HG02678 (cell line): ENCODE measurements around the gene TXLNG.
"Not testable (repeated sequence)": the region's sequence is repeated elsewhere in the genome, so short reads cannot be mapped to it uniquely, and the experiment has no call there.

Source experiments
- ATAC-seq: cut with Tn5 transposase; IDR thresholded peaks from one replicate; pipeline ENCODE4 v1.9.1; 2021; ENCODE audit warnings: mild to moderate bottlenecking, moderate library complexity; ENCODE audit not compliant: unreplicated experiment

Gene TXLNG

DNA sequence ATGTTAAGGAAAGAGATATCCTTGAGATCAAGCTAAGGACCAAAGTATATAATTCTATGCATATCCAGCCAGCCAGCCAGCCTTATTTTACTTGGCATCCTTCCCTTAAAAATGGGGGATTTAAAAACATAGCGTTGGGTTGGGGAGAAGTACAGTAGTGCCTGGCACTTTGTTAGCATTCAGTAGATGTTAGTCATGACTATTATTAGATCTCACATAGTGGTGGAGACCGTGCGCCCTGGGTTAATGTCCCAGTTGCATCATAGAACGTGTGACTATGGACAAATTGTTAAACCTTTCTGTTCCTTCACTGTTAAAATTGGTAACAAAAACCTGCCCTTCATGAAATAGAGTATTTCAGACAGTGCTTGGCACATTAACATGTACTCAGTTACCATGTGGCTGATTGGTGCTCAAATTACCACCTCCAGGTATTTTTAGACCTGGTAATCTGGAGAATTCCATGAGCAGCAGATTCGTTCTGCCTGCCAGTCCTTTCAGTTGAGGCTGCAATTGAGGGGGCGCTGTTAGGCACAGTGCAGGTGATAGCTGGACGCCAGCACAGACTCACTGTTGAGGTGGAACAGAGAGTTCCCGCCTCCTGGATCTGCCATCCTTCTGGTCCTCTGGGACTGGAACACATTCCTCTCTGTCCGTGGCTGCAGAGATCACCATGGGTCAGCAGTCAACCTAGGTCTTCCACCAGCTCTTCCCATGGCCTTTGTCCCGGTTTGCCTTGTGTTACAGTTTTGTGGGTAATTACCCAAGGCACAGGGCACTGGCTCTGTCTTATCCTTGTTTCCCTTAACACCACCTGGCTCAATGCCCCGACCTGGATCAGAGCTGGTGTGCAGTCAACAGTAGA, 52.2 kb downstream of the TXLNG start:
- no peak for ATAC-seq

DNA sequence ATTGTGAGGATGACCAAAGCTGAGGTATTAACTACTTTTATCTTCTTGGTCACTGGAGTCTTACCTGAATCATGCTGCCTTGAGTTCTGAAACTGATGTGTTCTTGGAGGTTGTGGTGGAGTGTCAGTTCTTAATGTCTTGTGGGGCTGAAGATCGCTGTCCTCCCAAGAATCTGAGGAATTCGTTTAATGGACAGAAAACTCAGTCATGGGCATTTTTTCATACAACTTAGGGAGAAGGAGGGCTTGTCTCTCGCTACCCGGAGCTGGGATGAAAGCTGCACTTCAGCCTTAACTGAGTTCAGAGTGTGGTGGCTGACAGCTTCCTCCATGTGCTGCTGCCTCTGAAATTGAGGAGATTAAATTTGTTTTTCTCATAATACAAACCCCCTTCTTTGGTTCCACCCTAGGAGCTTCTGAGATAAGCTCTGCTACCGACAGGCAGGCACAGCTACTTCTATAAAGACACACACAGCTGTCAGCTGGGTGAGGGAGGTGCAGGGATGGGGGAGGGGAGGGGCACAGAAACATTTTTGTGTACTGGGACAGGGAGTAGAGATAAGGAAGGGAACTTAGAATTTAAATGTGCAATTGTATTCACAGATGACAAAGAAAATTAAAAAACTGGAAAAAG, 53.1 kb downstream of the TXLNG start:
- no peak for ATAC-seq

DNA sequence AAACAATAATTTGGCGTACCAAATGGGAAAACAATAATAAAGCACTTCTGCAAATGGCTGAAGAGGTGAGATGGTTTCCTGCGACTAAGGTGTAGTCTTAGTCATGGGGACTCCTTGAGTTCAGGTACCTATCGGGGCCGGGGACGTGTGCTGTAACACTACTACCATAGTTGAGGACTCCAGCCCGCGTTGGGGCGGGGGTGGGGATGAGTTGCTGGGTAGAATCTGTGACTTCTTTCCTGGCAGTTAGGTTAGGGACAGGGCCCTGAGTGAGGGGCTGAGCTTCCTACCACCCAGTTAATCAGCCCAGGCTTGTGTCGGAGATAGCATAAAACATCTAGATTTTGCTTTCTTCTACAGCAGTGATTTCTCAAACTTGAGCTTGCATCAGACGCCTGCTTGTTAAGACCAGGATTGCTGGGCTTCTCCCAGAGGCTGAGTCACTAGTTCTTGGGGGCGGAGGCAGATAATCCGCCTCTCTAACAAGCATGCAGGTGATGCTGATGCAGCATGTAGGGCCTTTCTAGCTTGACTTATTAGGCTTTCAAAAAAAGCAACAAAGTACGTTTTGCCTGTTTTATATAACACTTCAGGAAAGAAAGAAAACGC, 53.7 kb downstream of the TXLNG start:
- no peak for ATAC-seq

DNA sequence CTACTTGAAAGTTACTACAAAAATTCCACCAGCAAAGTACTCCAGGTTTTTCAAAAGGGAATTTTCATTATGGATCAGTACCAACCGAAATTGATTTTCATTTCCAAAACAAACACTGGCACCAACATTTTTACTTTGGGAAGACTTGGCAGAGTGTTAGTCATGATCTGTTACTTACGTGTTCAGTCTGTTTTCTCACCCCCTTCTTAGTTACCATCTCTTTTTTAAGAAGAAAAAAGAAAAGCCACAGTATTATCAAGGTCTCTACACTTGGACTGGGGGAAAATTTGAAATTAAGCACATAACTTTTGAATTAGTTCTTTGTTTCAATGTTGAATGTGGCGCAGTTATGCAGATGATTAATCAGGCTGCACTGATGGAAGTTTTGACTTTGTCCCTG, 56.4 kb downstream of the TXLNG start:
- no peak for ATAC-seq

DNA sequence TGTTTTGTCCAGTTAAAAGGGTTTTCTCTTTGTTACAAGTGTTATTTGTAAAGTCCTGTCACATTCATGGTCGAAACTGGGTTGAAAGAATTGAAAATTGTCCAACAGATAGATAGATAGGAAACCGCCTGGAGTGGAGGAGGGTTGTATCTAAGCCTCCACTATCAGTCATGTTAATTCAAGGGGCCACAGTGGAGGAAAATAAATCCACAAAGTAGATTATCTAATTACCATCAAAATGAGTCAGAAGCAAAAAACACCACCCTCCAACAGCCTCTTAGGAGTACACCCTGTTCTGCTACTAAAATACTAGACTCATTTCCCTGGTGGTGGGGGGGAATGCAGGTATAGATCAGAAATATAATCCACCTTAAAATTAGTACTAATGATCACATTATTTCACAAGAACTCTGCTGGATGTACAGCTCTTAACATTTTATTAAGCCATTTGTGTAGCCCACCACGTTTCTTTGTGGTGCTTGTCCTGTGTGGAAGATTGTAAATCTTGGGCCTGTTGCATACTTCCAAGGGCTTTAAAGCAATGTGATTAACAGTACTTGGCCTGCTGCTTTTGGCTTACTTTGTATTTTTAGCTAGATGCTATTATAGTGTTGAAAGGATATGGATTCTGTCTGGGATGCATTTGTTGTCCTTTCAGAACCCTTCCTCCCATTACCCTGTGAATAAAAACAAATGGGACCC, 57.1 kb downstream of the TXLNG start:
- ATAC-seq = no peak

DNA sequence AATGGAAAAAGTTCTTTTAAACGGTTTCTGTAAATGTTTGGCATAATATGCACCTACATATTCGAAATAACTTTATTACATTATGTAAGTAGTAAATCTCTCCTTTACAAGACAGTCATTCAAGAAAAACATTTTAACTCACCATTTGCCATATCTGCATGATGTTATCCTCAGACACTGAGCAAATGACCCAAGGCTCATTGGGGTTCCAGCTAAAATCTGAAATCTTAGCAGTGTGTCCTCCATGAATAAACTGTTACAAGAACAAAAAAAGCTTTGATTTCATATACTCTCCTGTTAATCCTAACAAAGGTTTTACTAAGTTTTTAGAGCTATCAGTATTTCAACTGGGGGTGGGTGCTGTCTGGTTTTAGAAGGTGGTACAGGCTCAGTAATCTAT, 59.4 kb downstream of the TXLNG start:
- ATAC-seq = no peak

DNA sequence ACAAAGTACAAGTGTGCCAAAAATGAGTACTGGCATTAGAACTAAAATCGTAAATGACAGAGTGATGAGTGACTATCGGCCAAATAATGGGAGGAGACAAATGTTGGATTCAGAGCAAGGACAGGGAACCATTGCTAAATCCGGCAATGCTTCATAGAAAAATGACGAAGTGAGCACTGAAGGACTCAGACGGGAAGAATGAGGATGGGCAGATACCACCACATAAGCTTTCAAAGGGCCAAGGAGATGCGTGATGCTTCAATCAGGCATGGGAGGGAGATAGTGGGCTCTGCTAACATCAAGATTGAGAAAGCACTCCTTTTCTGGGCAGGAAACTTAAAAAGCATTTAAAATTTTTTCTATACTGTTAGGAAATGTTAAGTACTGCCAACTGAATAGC, 62.3 kb downstream of the TXLNG start:
- ATAC-seq = no peak

DNA sequence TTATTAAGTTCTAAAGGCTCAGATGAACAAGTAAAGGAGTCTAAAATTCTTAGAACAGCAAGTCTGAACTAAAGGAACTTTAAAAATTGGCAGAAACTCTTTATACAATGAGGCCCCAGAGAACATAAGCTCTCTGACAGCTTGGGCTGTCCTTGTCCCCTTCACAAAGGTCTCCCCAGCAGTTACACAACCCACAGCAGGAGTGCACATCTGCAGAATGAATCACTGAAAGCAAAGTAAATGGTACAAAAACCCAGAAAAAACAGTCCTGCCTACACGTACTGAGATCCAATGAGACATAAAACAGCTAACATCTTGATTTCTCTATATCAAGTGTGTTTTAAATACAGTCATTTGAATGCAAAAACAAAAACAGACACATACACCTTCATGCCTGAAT, 65.2 kb downstream of the TXLNG start:
- ATAC-seq = no peak

DNA sequence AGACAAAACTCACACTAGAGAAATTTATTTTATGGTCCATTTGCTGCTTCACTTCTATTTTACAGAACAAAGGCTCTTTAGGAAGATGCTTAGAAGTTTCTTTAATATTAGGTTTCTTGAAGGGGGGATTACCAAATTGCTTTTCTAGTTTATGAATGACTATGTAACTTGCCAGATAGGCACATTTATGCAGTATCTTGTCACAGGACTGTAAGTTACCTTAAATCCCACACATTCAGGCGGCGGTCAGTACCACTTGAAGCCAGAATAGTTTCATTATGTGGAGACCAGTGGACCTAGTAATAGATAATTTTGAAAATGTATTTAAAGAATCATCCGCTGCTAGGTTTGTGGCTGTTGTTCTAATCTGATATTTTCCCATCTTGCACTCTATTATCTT, 65.6 kb downstream of the TXLNG start:
- ATAC-seq = no peak

DNA sequence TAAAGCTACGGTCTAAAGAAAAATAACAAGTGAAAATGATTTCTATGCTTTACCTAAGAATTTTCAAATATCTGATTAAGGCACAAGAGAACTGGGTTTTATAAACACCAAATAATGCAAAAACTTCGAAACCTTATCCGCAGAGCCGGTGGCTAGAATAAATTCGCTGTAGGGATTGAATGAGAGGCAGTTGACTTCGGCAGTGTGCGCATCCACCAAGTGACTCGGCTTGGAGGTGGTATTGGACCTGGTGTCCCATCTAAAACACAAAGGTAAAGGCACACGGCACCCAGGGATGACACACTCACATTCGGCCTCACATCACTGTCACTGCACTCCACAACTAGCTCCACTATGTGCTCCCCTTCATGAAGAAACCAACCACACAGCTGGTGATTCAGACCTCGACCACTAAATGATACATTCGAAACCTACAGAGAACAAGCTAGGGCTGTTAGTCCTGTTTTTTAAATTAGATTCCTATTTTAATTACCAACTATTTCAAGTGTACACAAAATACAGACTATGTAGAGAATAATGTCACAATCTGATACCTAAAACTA, 66.4 kb downstream of the TXLNG start:
- ATAC-seq = no peak

DNA sequence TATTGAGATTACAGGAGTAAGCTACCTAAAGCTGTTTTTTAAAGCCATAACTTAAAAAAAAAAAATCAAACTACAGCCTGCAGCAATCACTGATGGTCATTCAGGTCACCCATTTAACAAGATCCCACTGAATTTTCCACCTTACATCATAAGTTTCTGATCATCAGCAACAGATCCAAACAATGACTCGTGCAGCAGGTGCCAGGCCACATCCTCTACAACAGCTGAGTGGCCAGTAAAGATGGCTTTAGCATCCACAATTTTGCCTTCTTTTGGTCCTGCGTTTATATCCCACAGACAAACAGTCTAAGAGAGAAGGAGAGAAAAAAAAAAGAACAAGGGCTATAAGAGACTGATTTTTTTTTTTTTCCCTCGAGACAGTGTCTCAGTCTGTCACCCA, 67.3 kb downstream of the TXLNG start:
- no peak for ATAC-seq

DNA sequence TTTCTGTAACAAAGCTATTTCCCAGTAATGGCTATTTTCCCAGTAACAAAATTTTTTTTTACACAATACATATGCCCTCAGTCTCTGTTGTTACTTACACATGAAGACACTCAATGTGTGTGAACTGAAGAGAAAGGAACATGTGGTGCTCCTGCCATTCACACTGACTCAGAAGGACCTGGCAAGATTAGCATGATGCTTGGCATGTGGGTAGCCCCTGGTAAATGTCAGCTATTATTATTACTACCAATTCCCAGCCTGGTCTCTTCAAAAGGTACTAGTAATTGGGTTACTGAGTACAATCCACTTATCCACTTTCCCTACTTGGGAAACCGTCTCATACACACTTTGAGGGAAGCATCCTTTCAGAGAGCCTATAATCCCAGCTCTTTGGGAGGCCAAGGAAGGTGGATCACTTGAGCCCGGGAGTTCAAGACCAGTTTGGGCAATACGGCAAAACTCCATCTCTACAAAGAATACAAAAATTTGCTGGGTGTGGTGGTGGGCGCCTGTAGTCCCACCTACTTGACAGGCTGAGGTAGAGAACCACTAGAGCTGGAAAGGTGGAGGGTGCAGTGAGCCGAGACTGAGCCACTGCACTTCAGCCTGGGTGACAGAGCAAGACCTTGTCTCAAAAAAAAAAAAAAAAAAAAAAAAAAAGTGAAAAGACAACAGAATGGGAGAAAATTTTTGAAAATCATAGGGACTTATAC, 69.3 kb downstream of the TXLNG start:
- no peak for ATAC-seq

DNA sequence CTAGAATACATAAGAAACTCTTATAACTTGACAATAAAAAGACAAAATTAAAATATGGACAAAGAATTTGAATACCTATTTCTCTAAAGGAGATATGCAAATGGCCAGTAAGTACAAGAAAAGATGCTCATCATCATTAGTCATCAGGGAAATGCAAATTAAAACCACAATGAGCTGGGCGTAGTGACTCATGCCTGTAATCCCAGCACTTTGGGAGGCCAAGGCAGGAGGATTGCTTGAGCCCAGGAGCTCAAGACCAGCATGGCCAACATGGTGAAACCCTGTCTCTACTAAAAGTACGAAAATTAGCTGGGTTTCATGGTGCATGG, 69.8 kb downstream of the TXLNG start:
- ATAC-seq = not testable (repeated sequence)

DNA sequence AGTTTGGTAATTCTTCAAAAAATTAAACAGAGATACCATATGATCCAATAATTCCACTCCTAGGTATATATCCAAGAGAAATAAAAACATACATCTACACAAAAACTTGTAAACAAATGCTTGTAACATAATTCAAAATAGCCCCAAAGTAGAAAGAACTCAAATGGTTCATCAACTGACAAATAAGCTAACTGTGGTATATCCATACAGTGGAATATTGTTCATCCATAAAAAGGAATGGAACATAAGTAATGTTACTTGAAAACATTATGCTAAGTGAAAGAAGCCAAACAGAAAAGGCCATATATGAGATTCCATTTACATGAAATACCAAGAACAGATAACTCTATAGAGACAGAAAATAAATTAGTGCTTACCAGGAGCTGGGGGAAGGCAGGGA, 70.5 kb downstream of the TXLNG start:
- no peak for ATAC-seq

DNA sequence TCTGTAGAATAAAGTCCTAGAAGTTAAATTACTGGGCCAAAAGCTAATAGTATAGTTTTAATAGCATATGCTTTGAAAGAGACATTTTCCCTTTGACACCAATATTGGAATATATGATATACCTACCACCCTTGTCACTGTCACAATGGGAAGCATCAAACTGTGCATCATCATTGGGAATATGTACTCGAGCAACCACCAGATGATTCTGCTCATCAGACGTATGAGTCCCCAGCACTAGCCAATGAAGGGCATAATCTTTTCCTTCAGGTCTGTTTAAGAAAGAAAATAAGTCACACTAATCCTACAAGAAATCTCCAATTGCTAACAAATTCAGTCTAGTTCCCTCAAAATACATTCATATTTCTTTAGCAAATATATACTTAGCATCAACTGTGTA, 76.6 kb downstream of the TXLNG start:
- ATAC-seq = no peak

DNA sequence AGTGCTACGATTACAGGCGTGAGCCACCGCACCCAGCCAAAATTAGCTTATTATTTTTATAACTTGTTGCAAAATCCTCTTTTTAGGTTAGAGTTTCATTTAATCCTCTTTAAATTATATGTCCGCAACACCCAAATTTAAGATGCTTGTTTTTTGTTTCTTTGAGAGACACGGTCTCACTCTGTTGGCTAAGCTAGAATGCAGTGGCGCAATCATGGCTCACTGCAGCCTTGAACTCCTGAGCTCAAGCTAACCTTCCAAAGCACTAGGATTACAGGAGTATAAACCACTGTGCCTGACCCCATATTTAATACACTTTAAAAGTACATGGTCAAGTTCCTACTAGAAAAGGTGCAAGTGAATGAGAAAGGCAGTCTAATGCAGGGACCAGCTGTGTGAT, 81.7 kb downstream of the TXLNG start:
- no peak for ATAC-seq

DNA sequence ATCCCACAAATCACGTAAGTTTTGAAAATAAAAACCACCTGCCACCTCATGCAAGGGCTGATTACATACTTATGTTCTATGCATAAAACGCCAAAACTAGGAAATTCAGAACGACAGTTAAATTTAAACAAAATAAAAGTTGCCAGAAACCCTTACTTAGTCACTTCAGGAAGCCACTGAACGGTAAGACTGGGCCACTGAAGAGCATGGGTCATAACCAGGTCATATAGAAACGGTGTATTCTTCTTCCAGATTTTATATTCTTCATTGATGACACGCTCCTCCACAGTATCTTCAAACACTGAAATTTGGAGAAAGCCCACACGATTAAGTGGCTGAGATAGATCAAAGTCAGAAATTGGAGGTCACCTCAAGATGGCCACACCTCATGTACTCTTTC, 82.7 kb downstream of the TXLNG start:
- no peak for ATAC-seq

DNA sequence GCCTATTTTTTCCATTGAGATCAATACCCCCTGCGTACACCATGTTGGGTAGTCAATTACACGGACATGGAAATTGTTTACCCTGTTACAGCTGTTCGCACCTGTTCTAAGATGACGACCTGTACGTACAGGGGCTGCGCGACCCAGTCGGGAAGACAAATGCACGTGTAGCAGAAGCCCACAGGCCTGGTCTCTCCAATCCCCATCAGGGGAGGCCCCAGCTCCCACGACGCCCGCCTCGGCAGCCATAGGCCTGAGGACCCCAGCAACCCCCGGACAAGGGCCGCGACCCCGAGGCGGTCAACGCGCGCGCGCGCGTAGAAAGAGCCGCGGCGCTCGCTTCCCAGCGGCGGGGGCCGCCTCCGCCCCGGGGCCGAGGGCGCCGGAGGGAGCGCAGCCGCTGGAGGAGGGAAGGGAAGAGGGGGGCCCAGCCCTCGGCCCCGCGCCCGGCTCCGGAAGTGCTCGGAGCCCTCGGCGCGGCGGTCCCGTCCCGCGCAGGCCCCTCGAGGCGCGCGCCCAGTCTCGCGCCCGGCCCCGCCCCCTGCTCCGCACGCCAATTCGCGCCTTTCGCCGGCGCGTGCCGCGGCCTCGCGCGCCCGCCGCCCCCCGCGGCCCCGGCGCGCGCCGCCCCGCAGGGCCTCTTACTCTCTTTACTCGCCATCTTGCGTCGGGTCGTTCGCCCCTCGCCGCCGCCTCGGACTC, 83.3 kb downstream of the TXLNG start:
- ATAC-seq = peak; percentile 43

DNA sequence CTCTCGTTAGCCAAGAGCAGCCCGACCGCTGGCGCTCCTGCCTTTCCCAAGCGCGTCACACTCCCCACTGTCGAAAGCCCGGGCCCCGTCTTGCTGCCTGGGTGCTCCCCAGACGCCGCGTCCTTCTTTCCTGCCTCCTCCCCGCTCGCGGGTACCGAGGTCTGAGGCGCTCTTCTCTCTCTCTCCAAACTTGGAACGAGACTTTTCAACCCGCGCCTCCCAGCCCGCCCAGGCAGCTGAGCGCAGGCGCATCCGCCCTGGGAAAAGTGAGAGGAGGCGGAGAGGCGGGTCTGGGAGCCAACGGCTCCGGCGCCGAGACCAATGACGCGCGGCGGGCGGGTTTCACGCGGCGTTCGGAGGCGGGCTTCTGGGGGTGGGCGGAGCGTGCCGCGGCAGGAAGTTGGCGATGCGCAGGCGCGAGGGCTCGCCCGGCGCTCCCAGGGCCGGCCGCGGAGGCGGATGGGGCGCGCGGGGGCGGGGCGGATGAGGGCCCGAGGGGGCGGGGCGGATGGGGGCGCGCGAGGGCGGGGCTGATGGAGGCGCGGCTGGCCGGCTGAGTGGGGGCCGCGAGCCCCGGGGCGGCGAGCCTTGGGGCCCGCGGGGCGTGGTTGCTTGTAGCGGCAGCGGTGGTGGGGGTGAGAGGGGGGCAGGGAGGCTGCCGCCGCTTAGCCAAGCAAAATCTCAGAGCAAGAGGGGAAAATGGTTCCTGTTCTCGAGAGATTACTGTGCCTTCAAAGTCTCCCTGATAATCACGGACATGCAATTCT, 84.0 kb downstream of the TXLNG start, which contains the start of gene RBBP7:
Gene RBBP7, minus strand, starts transcription at position 268 of the 767 bp plus-strand sequence. CDS start 309 bp downstream, outside the sequence.
- ATAC-seq = peak; percentile 82
